ENCODE measurements around the gene ORAI3.

ORAI3 gene

GRCh38 chr16:30996985-30997724, 48.3 kb downstream of the ORAI3 start (continued):
- TF ChIP-seq ZSCAN16 (tag by site-specific recombination; IDR thresholded peaks at IDR 0.05) (no peak), HOXC10 (CRISPR knock-in tag; IDR thresholded peaks at IDR 0.05) (no peak), ZNF596 (tag by site-specific recombination; IDR thresholded peaks at IDR 0.05) (no peak), ZNF792 (tag by site-specific recombination; IDR thresholded peaks at IDR 0.05) (no peak), ZNF354C (tag by site-specific recombination; IDR thresholded peaks at IDR 0.05; ENCODE audit: borderline replicate concordance, low read depth) (no peak), ZNF394 (tag by site-specific recombination; IDR thresholded peaks at IDR 0.05; ENCODE audit: borderline replicate concordance) (no peak), ZSCAN18 (tag by site-specific recombination; IDR thresholded peaks at IDR 0.05) (no peak), ZNF610 (tag by site-specific recombination; IDR thresholded peaks at IDR 0.05; ENCODE audit: borderline replicate concordance) (no peak), ZNF423 (tag by site-specific recombination; IDR thresholded peaks at IDR 0.05) (no peak), ZNF274 (IDR thresholded peaks at IDR 0.05; ENCODE audit: low read length) (no peak), ZNF274 (tag by site-specific recombination; IDR thresholded peaks at IDR 0.05; ENCODE audit: borderline replicate concordance) (no peak), ZNF223 (tag by site-specific recombination; IDR thresholded peaks at IDR 0.05) (no peak), ZNF544 (tag by site-specific recombination; IDR thresholded peaks at IDR 0.05) (no peak), ZNF677 (tag by site-specific recombination; IDR thresholded peaks at IDR 0.05) (no peak), ZNF704 (tag by site-specific recombination; IDR thresholded peaks at IDR 0.05) (no peak), MZF1 (tag by site-specific recombination; IDR thresholded peaks at IDR 0.05; ENCODE audit: borderline replicate concordance) (no peak), KLF17 (tag by site-specific recombination; IDR thresholded peaks at IDR 0.05) (peak; percentile 70), KLF16 (tag by site-specific recombination; IDR thresholded peaks at IDR 0.05) (no peak), SP7 (tag by site-specific recombination; IDR thresholded peaks at IDR 0.05) (no peak), ZNF335 (tag by site-specific recombination; conservative IDR thresholded peaks at IDR 0.05) (peak; percentile 67; the same call in 1 of the 2 replicates), ZSCAN30 (tag by site-specific recombination; IDR thresholded peaks at IDR 0.05) (no peak), ZNF10 (tag by site-specific recombination; IDR thresholded peaks at IDR 0.05) (no peak), ZNF280D (tag by site-specific recombination; IDR thresholded peaks at IDR 0.05) (no peak), ZNF266 (tag by site-specific recombination; IDR thresholded peaks at IDR 0.05; ENCODE audit: low read depth) (no peak), ZNF426 (tag by site-specific recombination; IDR thresholded peaks at IDR 0.05) (no peak), ZBTB44 (tag by site-specific recombination; IDR thresholded peaks at IDR 0.05) (no peak), ZNF404 (tag by site-specific recombination; IDR thresholded peaks at IDR 0.05) (no peak)
